ENCODE measurements around the gene SDS.
A peak's percentile ranks its signal among the peaks of the same experiment; 100 is the strongest.

SDS gene

GRCh38 chr12:113400362-113400761 is 3.3 kb downstream of the SDS start:
- H3K27me3 ChIP-seq (ENCODE audit: insufficient read depth, low read length, poor library complexity), result no peaks in the 10 kb centered on the region
- no peaks in the 10 kb centered on the region for H3K4me1 ChIP-seq (ENCODE audit: control insufficient read depth, low read depth, low read length)
- H3K9ac ChIP-seq (ENCODE audit: low read length), result no peak overlapping the region
- no peaks in the 10 kb centered on the region for H3K79me1 ChIP-seq (ENCODE audit: low read length)
- no peak overlapping the region for H2AK5ac ChIP-seq (ENCODE audit: low read length)
- no peak overlapping the region for H3K4me2 ChIP-seq (ENCODE audit: low read length)
- H4K8ac ChIP-seq (ENCODE audit: low read depth, low read length), result no peak overlapping the region
- H3K36me3 ChIP-seq (ENCODE audit: control insufficient read depth, insufficient read depth, low read length), result no peaks in the 10 kb centered on the region
- H3K79me2 ChIP-seq (ENCODE audit: control insufficient read depth, insufficient read depth, low read length), result no peaks in the 10 kb centered on the region
- DNase-seq, result no peak
- H3K56ac ChIP-seq (ENCODE audit: low read length), result no peak overlapping the region
- H3K27ac ChIP-seq (ENCODE audit: low read depth, low read length), result no peak overlapping the region
- no peak overlapping the region for H2BK5ac ChIP-seq (ENCODE audit: low read length)
- no peak overlapping the region for H2BK15ac ChIP-seq (replicated peaks; ENCODE audit: low read depth)
- H3K18ac ChIP-seq (ENCODE audit: low read length), result no peak overlapping the region
- H3K23ac ChIP-seq (ENCODE audit: low read length), result no peak overlapping the region
- no peak overlapping the region for H2BK120ac ChIP-seq (ENCODE audit: low read depth, low read length)
- H4K5ac ChIP-seq (ENCODE audit: low read length), result no peak overlapping the region
- no peak overlapping the region for H3K4me3 ChIP-seq (ENCODE audit: low read length)
- WGBS (ENCODE audit: extremely low coverage, insufficient coverage, low lambda C conversion rate), result 100% methylated on average over 1 of the region's 4 CpGs
- H3K4ac ChIP-seq (ENCODE audit: low read depth, low read length), result no peak overlapping the region

DNA sequence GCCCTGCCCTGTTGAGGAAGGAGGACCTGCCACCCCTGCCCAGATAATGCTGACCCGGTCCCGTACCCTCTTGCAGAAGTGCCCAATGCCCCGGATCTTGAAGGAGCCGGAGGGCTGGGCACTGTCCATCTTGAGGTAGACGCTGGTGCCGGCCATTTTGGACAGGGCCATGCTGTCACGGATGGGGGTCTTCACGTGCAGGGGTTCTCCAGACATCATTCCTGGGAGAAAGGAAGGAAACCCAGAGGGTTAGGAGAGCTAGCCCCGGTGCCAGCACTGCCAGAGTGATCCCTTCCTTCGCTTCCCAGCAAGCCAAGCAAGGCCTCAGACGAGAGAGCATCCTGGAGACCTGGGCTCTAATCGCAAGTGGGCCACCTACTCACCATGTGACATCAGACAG is 4.2 kb downstream of the SDS start:
- no peak overlapping the region for H3K18ac ChIP-seq (ENCODE audit: low read length)
- H3K79me2 ChIP-seq (ENCODE audit: control insufficient read depth, insufficient read depth, low read length), result no peaks in the 10 kb centered on the region
- DNase-seq, result no peak
- H4K8ac ChIP-seq (ENCODE audit: low read depth, low read length), result no peak overlapping the region
- no peak overlapping the region for H3K4me3 ChIP-seq (ENCODE audit: low read length)
- no peaks in the 10 kb centered on the region for H3K79me1 ChIP-seq (ENCODE audit: low read length)
- no peak overlapping the region for H3K23ac ChIP-seq (ENCODE audit: low read length)
- H3K4me1 ChIP-seq (ENCODE audit: control insufficient read depth, low read depth, low read length), result no peaks in the 10 kb centered on the region
- H3K56ac ChIP-seq (ENCODE audit: low read length), result no peak overlapping the region
- H2BK120ac ChIP-seq (ENCODE audit: low read depth, low read length), result no peak overlapping the region
- WGBS (ENCODE audit: extremely low coverage, insufficient coverage, low lambda C conversion rate), result no CpG with 5 or more reads among the region's 12 CpGs
- H3K27me3 ChIP-seq (ENCODE audit: insufficient read depth, low read length, poor library complexity), result no peaks in the 10 kb centered on the region
- H2BK15ac ChIP-seq (replicated peaks; ENCODE audit: low read depth), result no peak overlapping the region
- no peak overlapping the region for H3K9ac ChIP-seq (ENCODE audit: low read length)
- no peaks in the 10 kb centered on the region for H3K36me3 ChIP-seq (ENCODE audit: control insufficient read depth, insufficient read depth, low read length)
- H2BK5ac ChIP-seq (ENCODE audit: low read length), result no peak overlapping the region
- H3K4ac ChIP-seq (ENCODE audit: low read depth, low read length), result no peak overlapping the region
- H3K4me2 ChIP-seq (ENCODE audit: low read length), result no peak overlapping the region
- no peak overlapping the region for H4K5ac ChIP-seq (ENCODE audit: low read length)
- no peak overlapping the region for H3K27ac ChIP-seq (ENCODE audit: low read depth, low read length)
- H2AK5ac ChIP-seq (ENCODE audit: low read length), result no peak overlapping the region

- H3K4ac ChIP-seq (ENCODE audit: low read depth, low read length), result no peak overlapping the region
- no peak overlapping the region for H4K8ac ChIP-seq (ENCODE audit: low read depth, low read length)
- H2BK120ac ChIP-seq (ENCODE audit: low read depth, low read length), result no peak overlapping the region
- H3K23ac ChIP-seq (ENCODE audit: low read length), result no peak overlapping the region
- no peak overlapping the region for H2BK15ac ChIP-seq (replicated peaks; ENCODE audit: low read depth)
- no peaks in the 10 kb centered on the region for H3K79me2 ChIP-seq (ENCODE audit: control insufficient read depth, insufficient read depth, low read length)
- H3K4me2 ChIP-seq (ENCODE audit: low read length), result no peak overlapping the region
- H3K18ac ChIP-seq (ENCODE audit: low read length), result no peak overlapping the region
- WGBS (ENCODE audit: extremely low coverage, insufficient coverage, low lambda C conversion rate), result no CpG with 5 or more reads among the region's 26 CpGs
- H3K36me3 ChIP-seq (ENCODE audit: control insufficient read depth, insufficient read depth, low read length), result no peaks in the 10 kb centered on the region
- no peak overlapping the region for H4K5ac ChIP-seq (ENCODE audit: low read length)
- no peaks in the 10 kb centered on the region for H3K79me1 ChIP-seq (ENCODE audit: low read length)
- no peak overlapping the region for H3K9ac ChIP-seq (ENCODE audit: low read length)
- no peak overlapping the region for H2BK5ac ChIP-seq (ENCODE audit: low read length)
- H3K4me3 ChIP-seq (ENCODE audit: low read length), result no peak overlapping the region
- H3K27ac ChIP-seq (ENCODE audit: low read depth, low read length), result no peak overlapping the region
- no peak for DNase-seq
- H2AK5ac ChIP-seq (ENCODE audit: low read length), result no peak overlapping the region
- H3K27me3 ChIP-seq (ENCODE audit: insufficient read depth, low read length, poor library complexity), result no peaks in the 10 kb centered on the region
- no peaks in the 10 kb centered on the region for H3K4me1 ChIP-seq (ENCODE audit: control insufficient read depth, low read depth, low read length)
- H3K56ac ChIP-seq (ENCODE audit: low read length), result no peak overlapping the region
Observed at GRCh38 chr12:113398346-113399290, 5.1 kb downstream of the SDS start.

DNA sequence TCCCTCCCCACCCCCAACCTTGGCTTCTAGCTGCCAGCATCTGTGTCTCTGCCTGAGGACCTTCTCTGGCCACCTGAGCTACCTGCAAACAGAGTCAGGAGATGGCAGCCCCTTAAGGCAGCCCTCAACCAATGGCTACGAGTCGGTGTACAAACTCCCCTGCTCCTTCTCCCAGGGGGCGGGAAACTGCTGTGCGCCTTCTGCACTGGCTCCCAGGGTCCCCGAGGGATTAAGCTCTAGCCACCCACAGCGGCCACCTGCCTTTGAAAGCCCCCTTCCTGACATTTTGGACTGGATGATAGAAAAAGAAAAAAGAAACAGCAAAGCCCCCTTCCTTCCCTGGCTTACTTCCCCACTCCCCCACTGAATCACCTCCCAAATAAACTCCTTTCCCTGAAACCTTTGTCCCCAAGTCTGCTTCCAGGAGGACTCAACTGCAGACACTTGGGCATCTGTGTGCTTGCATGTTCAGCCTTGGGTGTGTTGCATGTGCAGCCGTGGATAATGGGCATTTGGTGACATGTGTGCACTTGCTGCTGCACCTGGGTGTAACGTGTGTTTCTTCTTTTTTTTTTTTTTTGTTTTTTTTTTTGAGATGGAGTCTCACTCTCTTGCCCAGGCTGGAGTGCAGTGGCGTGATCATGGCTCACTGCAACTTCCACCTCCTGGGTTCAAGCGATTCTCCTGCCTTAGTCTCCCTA is 6.0 kb downstream of the SDS start:
- no peak overlapping the region for H2BK5ac ChIP-seq (ENCODE audit: low read length)
- no peak overlapping the region for H3K4ac ChIP-seq (ENCODE audit: low read depth, low read length)
- H3K27ac ChIP-seq (ENCODE audit: low read depth, low read length), result no peak overlapping the region
- H4K8ac ChIP-seq (ENCODE audit: low read depth, low read length), result no peak overlapping the region
- H4K5ac ChIP-seq (ENCODE audit: low read length), result no peak overlapping the region
- no peak overlapping the region for H3K18ac ChIP-seq (ENCODE audit: low read length)
- H3K27me3 ChIP-seq (ENCODE audit: insufficient read depth, low read length, poor library complexity), result no peaks in the 10 kb centered on the region
- no peaks in the 10 kb centered on the region for H3K79me1 ChIP-seq (ENCODE audit: low read length)
- H3K56ac ChIP-seq (ENCODE audit: low read length), result no peak overlapping the region
- no peak overlapping the region for H3K4me2 ChIP-seq (ENCODE audit: low read length)
- H3K79me2 ChIP-seq (ENCODE audit: control insufficient read depth, insufficient read depth, low read length), result no peaks in the 10 kb centered on the region
- no peaks in the 10 kb centered on the region for H3K4me1 ChIP-seq (ENCODE audit: control insufficient read depth, low read depth, low read length)
- no CpG with 5 or more reads among the region's 10 CpGs for WGBS (ENCODE audit: extremely low coverage, insufficient coverage, low lambda C conversion rate)
- H3K36me3 ChIP-seq (ENCODE audit: control insufficient read depth, insufficient read depth, low read length), result no peaks in the 10 kb centered on the region
- H3K9ac ChIP-seq (ENCODE audit: low read length), result no peak overlapping the region
- no peak overlapping the region for H2BK120ac ChIP-seq (ENCODE audit: low read depth, low read length)
- DNase-seq, result no peak
- no peak overlapping the region for H3K23ac ChIP-seq (ENCODE audit: low read length)
- no peak overlapping the region for H3K4me3 ChIP-seq (ENCODE audit: low read length)
- no peak overlapping the region for H2AK5ac ChIP-seq (ENCODE audit: low read length)
- H2BK15ac ChIP-seq (replicated peaks; ENCODE audit: low read depth), result no peak overlapping the region

GRCh38 chr12:113396828-113397496 is 6.7 kb downstream of the SDS start:
- no peak overlapping the region for H3K4ac ChIP-seq (ENCODE audit: low read depth, low read length)
- H3K36me3 ChIP-seq (ENCODE audit: control insufficient read depth, insufficient read depth, low read length), result no peaks in the 10 kb centered on the region
- peak overlapping the region; percentile 80 for H3K23ac ChIP-seq (ENCODE audit: low read length)
- no peak overlapping the region for H3K9ac ChIP-seq (ENCODE audit: low read length)
- no peaks in the 10 kb centered on the region for H3K27me3 ChIP-seq (ENCODE audit: insufficient read depth, low read length, poor library complexity)
- H2BK5ac ChIP-seq (ENCODE audit: low read length), result no peak overlapping the region
- H3K56ac ChIP-seq (ENCODE audit: low read length), result no peak overlapping the region
- no CpG with 5 or more reads among the region's 16 CpGs for WGBS (ENCODE audit: extremely low coverage, insufficient coverage, low lambda C conversion rate)
- H3K4me3 ChIP-seq (ENCODE audit: low read length), result no peak overlapping the region
- H2BK15ac ChIP-seq (replicated peaks; ENCODE audit: low read depth), result no peak overlapping the region
- H4K5ac ChIP-seq (ENCODE audit: low read length), result no peak overlapping the region
- no peak overlapping the region for H2BK120ac ChIP-seq (ENCODE audit: low read depth, low read length)
- H4K8ac ChIP-seq (ENCODE audit: low read depth, low read length), result no peak overlapping the region
- no peaks in the 10 kb centered on the region for H3K79me2 ChIP-seq (ENCODE audit: control insufficient read depth, insufficient read depth, low read length)
- no peak overlapping the region for H3K18ac ChIP-seq (ENCODE audit: low read length)
- no peak overlapping the region for H2AK5ac ChIP-seq (ENCODE audit: low read length)
- no peak for DNase-seq
- H3K4me1 ChIP-seq (ENCODE audit: control insufficient read depth, low read depth, low read length), result no peaks in the 10 kb centered on the region
- H3K27ac ChIP-seq (ENCODE audit: low read depth, low read length), result no peak overlapping the region
- H3K4me2 ChIP-seq (ENCODE audit: low read length), result no peak overlapping the region
- H3K79me1 ChIP-seq (ENCODE audit: low read length), result no peaks in the 10 kb centered on the region
